ENCODE results near the gene KLHL40. TPM values are rescaled to one million over a fixed set of nuclear protein-coding genes. Genes with fewer than 3 reads are reported as not detected.

KLHL40 gene
- total RNA-seq, 1 donor from 2014 or later: not detected

DNA sequence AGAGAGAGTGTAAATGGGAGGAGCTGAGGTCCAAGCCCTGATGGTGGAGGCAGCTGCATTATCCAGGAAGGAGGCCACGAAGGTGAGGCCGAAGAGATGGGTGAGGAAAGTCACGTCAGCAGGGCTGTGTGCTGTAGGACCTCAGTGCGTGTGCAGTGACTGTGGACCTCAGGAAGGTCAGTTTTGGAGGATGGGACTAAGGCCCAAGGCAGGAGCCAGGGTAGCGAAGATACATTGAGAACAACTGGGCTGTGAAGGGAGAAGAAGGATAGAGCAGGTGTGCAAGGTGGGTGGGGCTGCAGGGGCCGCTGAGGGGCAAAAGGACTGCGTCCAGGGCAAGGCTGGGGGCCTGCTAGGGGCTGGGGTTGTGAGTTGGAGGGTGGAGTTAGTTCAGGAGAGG is 4.9 kb downstream of the KLHL40 start:
- no peak for DNase-seq

DNA sequence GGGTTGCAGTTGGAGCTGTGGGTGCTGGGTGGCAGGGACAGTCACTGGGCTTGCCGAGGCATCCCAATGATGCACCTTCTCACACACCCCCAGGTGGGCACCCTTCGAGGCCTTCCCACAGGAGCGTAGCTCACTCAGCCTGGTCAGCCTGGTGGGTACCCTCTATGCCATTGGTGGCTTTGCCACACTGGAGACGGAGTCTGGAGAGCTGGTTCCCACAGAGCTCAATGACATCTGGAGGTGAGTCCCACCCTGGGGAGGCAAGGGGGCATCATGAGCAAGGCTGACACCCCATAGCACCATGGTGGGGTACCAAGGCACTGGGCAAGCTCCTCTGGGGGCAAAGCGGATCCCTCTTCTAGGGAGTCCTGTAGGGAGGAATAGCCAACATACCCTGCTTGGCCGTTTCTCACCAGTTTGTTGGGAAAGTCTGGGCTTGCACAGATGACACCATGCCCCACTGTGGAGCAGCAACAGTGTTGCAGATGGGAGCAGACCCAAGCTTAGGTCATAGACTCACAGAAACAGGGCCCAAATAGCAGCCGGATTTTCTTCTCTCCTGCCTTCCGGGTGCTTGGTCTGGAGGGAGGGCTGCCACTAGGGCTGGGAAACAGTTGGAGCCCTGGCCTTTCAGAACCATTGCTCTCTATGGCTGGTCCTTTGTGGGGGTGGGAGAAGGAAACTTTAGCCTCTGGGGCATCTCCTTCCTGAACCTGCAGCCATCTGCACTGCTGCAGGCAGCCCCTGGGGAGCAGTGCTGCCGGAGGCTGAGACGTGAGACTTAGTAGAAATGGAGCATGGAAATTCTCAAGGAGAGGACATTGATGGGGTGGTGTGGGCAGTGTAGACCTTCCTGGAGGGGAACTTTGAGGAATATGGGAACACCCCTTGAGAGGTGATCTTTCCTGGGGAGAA is 5.7 kb downstream of the KLHL40 start:
- DNase-seq: no peak

DNA sequence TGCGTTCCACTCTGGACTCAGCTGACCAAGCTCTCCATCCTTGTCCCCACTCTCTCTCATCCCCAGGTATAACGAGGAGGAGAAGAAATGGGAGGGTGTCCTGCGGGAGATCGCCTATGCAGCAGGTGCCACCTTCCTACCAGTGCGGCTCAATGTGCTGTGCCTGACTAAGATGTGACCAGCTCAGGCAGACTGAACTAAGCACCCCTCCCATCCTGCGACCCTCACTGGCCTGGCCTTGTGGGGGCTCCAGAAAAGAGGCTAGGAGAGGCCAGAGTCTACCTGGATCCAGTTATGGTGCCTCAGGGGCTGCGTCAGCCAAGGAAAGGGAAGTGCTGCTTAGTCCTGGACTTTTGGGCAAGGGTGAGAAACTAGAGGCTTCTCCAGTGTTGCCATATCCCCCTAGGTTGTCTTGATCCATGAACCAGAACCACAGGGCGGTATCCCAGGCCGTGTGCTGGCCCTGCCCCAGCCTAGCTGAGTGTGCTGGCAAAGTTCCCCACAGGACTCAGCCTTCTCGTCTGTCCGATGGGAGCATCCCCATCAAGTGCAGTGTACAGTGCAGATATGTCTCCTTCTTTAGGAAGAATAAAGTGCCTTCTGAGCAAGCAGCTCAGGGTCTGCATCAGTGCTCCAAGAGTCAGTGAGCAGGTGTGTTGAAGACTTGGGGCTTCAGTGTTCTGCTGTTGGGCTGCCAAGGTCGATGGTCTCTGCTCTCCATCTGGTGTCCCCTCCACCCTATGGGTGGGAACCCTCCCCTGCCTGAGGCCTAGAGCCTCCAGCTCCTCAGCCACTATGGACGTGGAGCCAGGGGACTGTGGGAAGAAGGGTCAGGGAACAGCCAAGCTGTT is 6.7 kb downstream of the KLHL40 start:
- DNase-seq: no peak

DNA sequence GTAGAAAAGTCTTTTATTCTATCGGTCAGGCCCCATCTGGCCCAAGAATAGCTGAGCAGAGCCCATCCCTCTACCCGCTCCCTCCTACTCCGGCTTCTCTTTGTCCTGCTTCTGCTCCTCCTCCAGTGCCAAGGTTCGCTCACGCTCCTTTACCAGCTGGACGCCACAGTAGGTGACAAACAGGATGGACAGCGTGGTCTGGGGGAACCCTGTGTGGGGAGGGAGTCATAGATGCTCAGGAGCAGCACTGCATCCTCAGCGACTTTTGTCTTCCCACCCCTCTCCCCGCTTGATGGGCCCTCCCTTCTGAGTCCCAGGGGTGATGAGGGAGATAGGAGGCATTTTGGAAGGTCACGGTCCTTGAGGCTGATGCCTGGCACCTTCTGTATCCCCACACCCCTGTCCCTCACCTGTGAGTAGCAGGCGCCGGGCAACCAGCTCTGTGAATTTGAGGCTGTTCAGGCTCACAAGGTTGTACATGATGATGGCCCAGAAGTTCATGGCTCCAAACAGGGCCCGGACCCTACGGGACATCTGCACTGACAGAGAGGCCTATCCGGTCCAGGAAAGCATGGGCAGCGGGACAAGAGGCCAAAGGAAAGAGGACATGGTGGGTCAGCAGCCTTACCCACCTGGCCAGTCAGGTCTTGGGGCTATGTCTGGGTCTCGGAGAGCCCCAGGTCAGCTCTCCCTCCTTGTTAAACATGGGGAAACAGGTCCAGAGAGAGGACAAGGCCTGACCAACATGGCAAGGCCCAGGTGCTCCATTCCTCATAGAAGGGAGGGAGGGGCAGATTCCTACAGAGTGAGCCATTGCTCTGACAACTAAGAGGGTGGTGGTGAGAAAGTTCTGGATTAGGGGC is 7.6 kb downstream of the KLHL40 start:
- DNase-seq: no peak

DNA sequence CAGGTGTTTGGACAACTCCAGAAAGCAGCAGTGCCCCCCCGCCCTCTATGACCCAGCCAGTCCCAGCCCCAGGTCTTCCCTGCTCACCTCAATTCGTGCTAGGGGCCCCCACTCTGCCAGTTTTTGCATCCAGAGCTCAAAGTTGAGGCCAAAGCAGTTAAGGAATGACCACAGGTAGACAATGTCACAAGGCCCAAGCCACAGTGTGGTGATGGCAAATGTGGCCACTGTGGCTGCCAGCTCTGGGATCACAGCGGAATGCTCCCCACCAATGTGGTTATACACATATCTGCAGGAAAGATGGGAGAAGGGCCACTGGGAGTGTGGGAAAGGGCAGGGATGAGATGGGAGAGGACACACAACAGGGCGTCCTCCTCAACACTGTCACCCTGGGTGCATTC is 8.2 kb downstream of the KLHL40 start:
- no peak for DNase-seq

DNA sequence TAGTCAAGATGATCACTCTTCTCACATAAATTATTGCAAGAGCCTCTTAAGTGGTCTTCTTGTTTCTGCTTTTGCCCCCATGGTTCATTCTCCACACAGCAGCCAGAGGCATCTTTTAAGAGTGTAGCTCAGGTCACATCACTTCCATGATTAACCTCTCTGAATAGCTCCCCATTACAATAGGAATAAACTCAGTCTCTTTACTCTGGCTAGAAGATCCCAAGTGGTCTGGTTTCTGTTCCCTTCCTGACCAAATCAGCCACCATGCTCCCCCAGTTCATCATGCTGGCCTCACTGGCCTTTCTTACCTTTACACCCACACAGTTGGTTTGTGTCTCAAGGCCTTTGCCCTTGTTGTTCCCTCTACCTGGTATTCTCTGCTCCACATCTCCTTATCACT is 9.0 kb downstream of the KLHL40 start:
- no peak for DNase-seq

DNA sequence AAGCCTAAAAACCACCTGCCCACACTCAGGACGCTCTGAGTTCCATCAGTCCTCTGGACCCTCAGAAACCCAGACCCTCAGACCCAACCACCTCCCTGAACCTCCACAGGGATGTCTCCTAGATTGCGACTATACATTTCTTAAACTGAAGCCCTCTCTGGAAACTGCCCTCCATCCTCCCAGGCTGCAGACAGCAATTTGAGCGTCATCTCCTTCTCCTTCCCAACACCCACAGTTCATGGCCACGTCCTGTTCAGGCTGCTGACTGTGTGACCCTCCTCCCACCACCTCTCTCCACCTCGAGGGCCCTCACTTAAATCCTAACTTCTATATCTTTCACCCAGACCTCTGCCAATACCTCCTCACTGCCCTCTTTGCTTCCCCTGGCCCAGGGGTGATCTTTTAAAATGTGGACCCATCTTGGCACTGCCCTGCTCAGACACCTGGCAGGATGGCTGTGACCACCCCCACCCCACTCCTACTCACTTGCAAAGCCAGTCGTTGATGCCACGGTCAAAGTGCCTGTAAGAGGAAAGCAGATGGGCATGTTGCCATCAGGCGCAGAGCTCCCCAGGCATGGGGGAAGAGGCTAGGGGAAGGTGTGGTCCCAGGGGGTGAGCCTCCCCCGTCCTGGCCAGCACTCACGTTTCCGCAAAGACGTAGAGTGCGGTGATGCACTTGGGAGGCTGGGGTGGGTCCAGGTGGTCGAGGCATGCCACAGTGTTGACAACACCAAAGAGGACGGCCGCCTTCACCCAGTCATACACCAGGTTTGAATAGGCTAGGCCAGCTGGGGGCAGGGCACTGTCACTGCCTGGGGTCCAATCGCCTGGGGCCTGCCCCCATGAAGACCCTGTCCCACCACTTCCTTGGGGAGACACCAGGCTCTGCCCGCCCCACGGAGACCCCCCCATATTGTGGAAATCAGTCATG is 11.3 kb downstream of the KLHL40 start:
- no peak for DNase-seq

DNA sequence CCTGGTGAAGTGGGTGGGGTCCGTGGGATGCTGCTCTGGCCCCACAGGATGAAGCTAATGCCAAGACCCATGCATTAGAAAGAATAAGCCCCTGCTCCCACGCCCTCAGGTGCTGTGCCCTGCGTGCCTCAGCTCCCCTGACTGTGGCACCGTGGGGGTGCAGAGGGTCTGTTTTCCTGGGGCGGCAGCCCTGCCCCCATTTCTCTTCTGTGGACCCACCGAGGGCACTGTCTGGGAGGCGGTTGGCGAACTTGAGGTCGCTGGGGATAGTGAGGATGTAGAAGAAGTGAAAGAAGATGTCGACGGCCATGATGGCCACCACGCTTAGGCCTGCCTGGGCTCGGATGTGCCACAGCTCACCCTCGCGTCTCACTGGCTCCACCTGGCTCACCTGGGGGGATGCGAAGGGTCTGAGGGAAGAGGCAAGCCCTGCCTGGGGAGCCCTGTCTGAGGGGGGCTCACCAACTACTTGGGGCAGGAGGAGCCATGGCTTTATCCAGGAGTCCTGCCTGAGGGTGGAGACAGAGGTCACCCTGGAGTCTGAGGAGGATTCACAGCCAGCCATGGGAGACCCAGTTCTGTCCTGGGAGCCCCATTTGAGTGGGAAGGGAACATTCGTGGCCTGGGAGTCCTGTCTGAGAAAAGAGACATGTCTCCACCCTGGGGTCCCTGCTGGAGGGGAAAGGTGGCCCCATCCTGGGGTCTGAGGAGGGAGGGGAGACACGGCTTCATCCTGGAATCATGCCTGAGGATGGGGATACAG is 12.1 kb downstream of the KLHL40 start:
- DNase-seq: no peak

DNA sequence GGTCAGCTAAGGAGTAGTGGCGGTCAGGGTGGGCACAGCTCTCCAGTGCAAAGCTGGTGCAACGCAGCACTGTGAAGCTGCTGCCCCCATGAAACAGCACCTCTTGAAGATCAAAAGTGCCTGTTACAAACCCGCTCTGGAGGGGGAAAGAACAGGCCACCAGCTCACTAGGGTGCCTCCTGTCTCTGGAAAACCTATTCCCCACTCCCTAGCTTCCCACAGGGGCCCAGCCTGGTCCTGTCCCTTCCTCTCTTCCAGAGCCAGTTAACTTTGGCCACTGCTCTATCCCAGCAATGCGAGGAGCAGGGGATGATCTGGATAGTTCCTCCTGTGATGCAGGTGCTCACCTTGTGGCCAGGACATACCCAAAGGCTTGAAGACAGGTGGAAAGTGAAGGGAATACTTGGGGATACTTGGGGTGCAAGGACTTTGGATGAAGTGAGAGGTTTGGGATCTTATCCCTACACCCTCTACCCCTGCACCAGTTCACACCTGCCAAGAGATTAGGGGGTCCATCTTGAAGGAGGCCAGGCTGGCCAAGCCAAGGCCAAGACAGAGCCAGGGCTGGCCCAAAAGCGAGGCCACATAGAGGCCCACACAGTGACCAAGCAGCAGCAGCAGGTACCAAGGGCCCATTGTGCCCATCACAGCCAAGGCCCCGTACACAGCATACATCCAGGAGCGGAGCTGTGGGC is 13.0 kb downstream of the KLHL40 start:
- DNase-seq: no peak

DNA sequence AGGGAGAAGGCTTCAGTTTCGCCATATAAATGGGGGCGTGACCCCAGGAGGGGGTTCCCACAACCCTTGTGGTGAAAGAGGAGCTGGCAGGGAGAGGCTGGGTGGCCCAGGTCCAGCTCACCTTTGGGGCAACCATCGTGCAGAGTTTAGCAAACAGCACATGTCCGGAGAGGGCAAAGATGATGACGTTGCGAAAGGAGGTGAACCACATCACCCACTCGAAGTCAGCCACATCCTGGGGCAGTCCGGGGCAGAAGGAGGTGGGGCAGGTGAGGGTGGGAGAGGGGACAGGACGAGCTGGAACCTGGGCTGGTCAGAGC is 13.5 kb downstream of the KLHL40 start:
- DNase-seq: no peak

DNA sequence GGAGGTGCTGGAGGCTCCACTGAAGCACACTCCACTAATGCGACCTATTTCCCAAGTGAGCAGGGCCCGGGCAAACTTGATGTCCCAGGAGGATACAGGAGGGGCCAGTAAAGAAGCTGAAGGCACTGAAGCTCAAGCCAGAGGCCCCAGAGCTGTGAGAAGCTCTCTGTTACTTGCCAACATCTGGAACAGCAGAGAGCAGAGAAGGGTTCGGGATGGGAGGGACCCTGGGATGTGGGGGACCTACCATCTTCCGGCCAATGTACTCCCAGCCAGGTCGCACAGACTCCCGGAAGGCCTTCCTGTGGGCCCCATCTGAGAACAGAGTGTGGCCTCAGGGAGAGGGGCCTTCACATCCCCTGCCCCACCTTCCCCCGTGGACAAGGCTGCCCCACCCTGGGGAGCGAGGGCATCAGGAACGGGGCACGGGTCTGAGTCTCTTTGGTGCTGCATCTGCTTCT is 14.2 kb downstream of the KLHL40 start:
- no peak for DNase-seq

DNA sequence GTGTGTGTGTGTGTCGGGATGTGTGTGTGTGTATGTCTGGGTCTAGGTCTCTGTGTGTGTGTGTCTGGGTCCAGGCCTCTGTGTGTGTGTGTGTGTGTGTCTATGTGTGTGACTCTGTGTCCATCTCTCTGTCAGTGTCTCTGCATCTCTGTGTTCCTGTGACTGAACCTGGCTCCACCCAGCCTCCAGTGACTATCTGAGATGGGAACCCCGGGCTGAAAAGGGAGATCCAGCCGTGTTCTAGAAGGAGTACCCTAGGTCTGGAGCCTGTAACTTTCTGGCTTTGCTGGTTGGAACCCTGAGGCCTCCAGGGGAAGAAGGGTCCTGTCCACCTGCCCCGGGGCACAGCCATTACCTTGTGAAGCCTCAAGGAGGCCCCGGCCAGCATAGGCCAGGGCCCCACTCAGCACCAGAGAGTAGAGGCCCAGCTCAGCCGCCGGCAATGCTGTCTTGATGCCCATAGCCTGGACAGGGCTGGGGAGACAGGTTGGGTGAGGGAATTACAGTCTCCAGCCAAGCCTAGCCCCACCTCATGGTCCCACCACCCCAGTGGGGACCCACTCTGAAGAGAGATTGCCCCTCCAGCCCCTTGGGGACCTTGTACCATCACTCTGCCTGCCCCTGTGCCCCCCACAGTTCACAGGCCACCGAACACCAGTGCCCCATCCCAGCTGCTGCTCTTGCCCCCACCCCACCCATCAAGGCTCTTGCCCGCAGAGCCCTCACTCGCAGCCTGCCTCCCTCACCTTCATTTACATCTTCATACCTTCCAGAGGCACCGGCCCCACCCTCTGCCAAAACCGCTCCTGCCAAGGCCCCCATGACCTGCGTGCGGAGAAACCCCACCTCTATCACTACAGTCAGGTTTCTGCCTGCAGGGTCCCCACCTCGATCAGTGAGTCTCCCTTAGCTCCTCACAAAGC is 15.3 kb downstream of the KLHL40 start:
- DNase-seq: no peak

DNA sequence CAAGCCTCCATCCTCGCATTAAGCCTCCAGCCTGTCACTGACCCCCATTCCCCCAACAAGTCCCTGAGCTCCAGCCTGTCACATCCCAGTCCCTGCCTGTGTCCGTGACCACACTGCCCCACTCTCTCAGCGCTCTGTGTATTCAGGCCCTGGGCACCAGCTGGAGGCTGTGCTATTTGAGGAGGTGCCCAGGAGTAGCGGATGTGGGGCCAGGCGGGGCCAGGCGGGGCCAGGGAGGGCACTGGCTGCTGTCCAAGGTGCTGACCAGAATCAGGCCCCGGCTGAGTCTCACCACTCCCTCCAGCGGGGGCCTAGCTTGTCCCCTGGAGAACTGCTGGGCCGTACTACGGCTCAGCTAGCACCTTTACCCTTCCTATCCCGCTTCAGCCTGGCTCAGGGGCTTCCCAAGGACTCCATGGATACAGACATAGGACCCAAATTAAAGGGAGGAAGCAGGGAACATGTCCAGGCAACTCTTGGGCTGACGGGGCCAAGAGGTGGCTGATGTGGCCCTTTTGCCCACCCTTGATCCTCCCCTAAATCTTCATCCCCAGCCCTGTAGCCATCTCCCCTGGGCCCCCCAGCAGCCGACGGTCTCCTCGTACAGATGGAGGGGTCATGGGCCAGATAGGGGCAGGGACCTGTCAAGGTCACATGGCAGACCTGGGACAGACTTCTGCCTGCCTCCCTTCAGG is 16.2 kb downstream of the KLHL40 start:
- peak; percentile 76 for DNase-seq

DNA sequence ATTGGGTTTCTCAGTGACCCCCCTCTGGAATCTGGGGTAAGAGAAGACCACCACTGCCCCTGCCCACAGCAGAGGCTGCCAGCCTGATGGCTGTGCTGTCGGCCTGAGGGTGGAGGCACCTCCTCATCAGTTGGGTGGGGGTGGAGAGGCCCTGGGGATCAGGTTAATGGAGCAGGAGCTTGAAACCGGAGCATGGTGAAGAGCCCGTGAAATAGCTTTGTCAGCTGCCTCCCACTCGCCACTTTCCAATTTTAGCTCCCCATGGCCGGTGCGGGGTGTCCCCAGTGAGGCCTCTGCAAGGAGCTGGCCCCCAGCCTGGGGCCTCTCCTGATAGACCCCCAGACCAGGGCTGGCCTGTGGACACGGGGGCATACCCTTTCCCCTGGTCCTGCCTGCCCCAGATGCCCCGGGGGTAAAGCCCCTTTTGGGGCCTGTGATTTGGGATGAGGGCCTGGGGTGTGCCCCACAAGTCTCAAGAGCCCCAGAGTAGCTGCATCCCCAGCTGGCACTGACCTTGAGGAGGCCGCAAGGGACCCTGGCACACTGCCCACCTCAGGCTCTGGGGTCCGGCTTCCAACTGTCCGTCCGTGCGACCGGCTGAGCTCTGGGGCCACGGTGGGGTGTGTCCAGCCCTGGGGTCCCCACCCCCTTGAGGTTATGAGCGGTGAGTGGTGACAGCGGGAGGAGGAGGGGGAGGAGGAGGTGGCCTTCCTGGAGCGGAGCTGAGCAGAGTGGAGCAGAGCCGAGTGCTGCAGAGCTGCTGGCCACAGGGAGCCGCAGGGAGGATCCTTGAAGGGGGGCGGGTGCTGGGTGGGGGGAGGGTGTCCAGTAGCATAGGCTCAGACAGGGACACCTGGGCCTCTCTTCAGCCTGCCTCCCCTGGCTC is 17.0 kb downstream of the KLHL40 start, which contains the start of gene HHATL:
TSS of gene HHATL (minus strand) at position 733 of the 886 bp plus-strand sequence. CDS start 1,972 bp downstream, outside the sequence.
- DNase-seq: peak; percentile 58

DNA sequence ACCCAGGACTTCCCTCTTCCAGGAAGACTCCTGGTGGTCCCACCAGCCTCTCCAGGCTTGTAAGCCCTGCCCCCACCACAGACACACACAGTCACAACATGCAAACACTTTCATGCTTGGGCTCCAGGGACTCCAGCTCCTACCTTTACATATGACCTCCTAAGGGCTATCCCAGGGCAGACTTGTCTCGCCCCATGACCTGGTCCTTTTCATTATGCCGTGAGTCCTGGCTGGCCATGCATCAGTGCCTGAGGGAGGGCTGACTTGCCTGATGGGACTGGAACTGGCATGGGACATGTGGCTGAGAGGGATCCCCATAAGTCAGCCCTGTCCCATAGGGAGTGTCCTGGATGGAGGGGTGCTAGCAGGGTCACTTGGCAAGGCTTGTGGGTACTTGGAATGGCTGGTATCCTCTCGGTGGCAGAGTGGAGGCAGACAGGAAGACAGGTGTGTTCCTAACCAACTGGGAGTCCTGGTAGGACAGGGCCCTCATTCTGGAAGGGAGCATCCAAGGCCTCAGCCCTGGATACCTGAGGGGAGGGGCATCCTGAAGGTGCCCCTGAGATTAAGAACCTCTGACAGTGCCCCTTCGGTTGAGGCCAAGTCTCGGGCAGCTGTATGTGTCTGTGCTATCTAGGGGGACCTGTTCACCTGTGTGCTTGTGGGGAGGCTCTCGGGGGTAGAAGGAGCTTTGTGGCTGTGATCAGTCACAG is 17.8 kb downstream of the KLHL40 start:
- DNase-seq: no peak

DNA sequence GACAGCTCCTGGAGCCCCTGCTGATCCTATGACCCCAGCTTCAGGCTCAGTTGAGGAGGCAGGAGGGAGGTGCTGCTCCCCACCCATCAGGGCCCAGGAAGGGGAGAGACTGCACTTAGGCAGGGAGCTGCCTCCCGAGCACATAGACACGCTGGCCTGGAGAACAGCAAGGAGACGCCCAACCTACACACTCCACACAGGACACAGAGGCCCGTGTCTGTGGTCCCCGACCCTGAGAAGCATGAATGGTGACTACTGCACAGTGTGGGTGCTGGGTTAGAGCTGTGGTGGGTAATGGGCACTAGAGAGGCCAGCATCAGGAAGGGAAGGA is 18.3 kb downstream of the KLHL40 start:
- DNase-seq: no peak
